ENCODE data around the gene CDON.

DNA sequence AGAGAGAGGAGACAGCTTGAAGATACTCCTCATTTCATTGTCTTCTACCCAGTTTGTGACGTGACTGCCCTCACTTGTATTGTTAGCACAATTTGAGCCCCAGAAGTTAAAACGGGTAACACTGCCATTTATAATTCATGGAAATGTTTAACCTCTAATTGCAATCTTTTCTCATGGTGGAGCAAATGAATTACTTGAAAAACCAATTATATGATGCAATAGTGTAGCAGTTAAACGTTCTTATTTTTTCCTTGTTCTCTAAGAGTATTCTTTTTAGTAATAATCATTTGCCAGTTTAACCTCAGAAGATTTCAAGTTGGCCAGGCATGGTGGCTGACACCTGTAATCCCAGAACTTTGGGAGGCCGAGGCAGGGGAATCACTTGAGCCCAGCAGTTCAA lies 56.6 kb downstream of the CDON start:
- TF ChIP-seq, protein P1, sequence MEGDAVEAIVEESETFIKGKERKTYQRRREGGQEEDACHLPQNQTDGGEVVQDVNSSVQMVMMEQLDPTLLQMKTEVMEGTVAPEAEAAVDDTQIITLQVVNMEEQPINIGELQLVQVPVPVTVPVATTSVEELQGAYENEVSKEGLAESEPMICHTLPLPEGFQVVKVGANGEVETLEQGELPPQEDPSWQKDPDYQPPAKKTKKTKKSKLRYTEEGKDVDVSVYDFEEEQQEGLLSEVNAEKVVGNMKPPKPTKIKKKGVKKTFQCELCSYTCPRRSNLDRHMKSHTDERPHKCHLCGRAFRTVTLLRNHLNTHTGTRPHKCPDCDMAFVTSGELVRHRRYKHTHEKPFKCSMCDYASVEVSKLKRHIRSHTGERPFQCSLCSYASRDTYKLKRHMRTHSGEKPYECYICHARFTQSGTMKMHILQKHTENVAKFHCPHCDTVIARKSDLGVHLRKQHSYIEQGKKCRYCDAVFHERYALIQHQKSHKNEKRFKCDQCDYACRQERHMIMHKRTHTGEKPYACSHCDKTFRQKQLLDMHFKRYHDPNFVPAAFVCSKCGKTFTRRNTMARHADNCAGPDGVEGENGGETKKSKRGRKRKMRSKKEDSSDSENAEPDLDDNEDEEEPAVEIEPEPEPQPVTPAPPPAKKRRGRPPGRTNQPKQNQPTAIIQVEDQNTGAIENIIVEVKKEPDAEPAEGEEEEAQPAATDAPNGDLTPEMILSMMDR (IDR thresholded peaks at IDR 0.05; ENCODE audit: low read depth, low read length, poor library complexity, severe bottlenecking) = no peak
- no peak for TF ChIP-seq EZH2phosphoT487 (IDR thresholded peaks at IDR 0.05; ENCODE audit: borderline replicate concordance, low read length)

Measured in DOHH2 (cell line).